HepG2 (cell line): ENCODE data around the gene RANBP2. TPM values are rescaled to one million over a fixed set of nuclear protein-coding genes. Genes with fewer than 3 reads are reported as not detected.
A peak's percentile ranks its signal among the peaks of the same experiment; 100 is the strongest.

Experiments
- CHD4 ChIP-seq: fragments of 200-600 bp; sonication (generic); IDR thresholded peaks from 2 replicates; pipeline ENCODE4 v1.7.0; 2017; ENCODE audit warnings: mild to moderate bottlenecking, low read length, borderline replicate concordance
- FIP1L1 ChIP-seq: fragments of 200-400 bp; formaldehyde crosslinking; IDR thresholded peaks from 2 replicates; pipeline ENCODE4 v1.6.1; 2018; ENCODE audit warnings: low read depth, mild to moderate bottlenecking, low read length, moderate library complexity, borderline replicate concordance; ENCODE audit not compliant: insufficient read depth
- HCFC1 ChIP-seq: fragments of 150-350 bp; IDR thresholded peaks from 2 replicates; pipeline ENCODE4 v1.6.1; 2014; ENCODE audit warnings: low read depth, low read length
- HHEX ChIP-seq: IDR thresholded peaks from 2 replicates; pipeline ENCODE4 v1.6.1; 2016; ENCODE audit warnings: control low read depth
- KDM4B ChIP-seq: sonication (generic); formaldehyde crosslinking; IDR thresholded peaks from 2 replicates; pipeline ENCODE4 v1.4.0; 2020; ENCODE audit warnings: missing genetic modification reagents
- RFXAP ChIP-seq: sonication (generic); formaldehyde crosslinking; IDR thresholded peaks from 2 replicates; pipeline ENCODE4 v1.4.0; 2020; ENCODE audit warnings: missing genetic modification reagents, borderline replicate concordance
- SIX1 ChIP-seq: sonication (generic); formaldehyde crosslinking; IDR thresholded peaks from 2 replicates; pipeline ENCODE4 v1.4.0; 2020; ENCODE audit warnings: missing genetic modification reagents, borderline replicate concordance
- ZFYVE20 ChIP-seq: sonication (generic); formaldehyde crosslinking; IDR thresholded peaks from 2 replicates; pipeline ENCODE4 v1.8.0; 2023; ENCODE audit warnings: low read depth, mild to moderate bottlenecking, moderate library complexity, missing genetic modification reagents, borderline replicate concordance
- ZNF205 ChIP-seq: IDR thresholded peaks from 2 replicates; pipeline ENCODE4 v1.6.1; 2018; ENCODE audit warnings: missing biosample characterization, missing genetic modification reagents
- ZNF564 ChIP-seq: sonication (generic); formaldehyde crosslinking; IDR thresholded peaks from 2 replicates; pipeline ENCODE4 v1.8.1; 2023; ENCODE audit warnings: mild to moderate bottlenecking, missing genetic modification reagents
- ZSCAN31 ChIP-seq: sonication (generic); formaldehyde crosslinking; IDR thresholded peaks from 2 replicates; pipeline ENCODE4 v1.5.0; 2020; ENCODE audit warnings: low read depth, mild to moderate bottlenecking, missing genetic modification reagents
- polyA plus RNA-seq, 8 experiments: library from polyadenylated mRNA; depleted of rRNA in 3 of 8; stranded (reverse) in 7 of 8; unstranded in 1 of 8; fragments of >200 nt; fragmentation: Illumina TruSeq in 4 of 8; extraction: Trizol in 4 of 8; gene quantifications; 2 replicates each; pipeline versions ENCODE4 v1.2.1 to v1.2.3, GENCODE V29; 2011 to 2016; ENCODE audit warnings: low read depth in 4 of 8, missing spikeins in 1 of 8, mixed read lengths in 1 of 8; ENCODE audit not compliant: insufficient read depth in 1 of 8
- total RNA-seq, 5 experiments: library from RNA; depleted of rRNA; stranded (reverse); fragments of >200 nt; fragmentation: Illumina TruSeq; extraction: Trizol; gene quantifications; 2 replicates each; pipeline ENCODE4 v1.2.3, GENCODE V29; 2016; ENCODE audit warnings: low read depth in 1 of 5
- TF ChIP-seq, protein P1 (sequence below), 2 experiments: sonication (generic) in 1 of 2; formaldehyde crosslinking in 1 of 2; IDR thresholded peaks; 2 replicates each; pipeline versions ENCODE4 v1.6.1 to v1.9.0; 2014 to 2022; ENCODE audit warnings: antibody characterized with exemption in 1 of 2, borderline replicate concordance in 1 of 2, inconsistent platforms in 1 of 2, low read depth in 1 of 2, missing genetic modification reagents in 1 of 2
- TF ChIP-seq, protein P2 (sequence below), 2 experiments: fragments of 450-650 bp in 1 of 2; sonication (generic) in 1 of 2; formaldehyde crosslinking; IDR thresholded peaks; 2 replicates each; pipeline versions ENCODE4 v1.5.0 to v1.8.0; 2020 to 2022; ENCODE audit warnings: mild to moderate bottlenecking in 1 of 2, missing genetic modification reagents in 1 of 2
- TF ChIP-seq, protein P3 (sequence below): sonication (generic); formaldehyde crosslinking; IDR thresholded peaks from 2 replicates; pipeline ENCODE4 v1.8.0; 2022; ENCODE audit warnings: missing genetic modification reagents, mild to moderate bottlenecking, borderline replicate concordance
- TF ChIP-seq, protein P4 (sequence below): sonication (generic); formaldehyde crosslinking; IDR thresholded peaks from 2 replicates; pipeline ENCODE4 v1.5.0; 2020; ENCODE audit warnings: missing genetic modification reagents, mild to moderate bottlenecking, borderline replicate concordance

The RANBP2 gene
- total and polyA plus RNA-seq, 2 of the 13 experiments (the other 11 are each of a cell fraction or from before 2014, with no cell fraction given) = 12.2 to 87.0 TPM

DNA sequence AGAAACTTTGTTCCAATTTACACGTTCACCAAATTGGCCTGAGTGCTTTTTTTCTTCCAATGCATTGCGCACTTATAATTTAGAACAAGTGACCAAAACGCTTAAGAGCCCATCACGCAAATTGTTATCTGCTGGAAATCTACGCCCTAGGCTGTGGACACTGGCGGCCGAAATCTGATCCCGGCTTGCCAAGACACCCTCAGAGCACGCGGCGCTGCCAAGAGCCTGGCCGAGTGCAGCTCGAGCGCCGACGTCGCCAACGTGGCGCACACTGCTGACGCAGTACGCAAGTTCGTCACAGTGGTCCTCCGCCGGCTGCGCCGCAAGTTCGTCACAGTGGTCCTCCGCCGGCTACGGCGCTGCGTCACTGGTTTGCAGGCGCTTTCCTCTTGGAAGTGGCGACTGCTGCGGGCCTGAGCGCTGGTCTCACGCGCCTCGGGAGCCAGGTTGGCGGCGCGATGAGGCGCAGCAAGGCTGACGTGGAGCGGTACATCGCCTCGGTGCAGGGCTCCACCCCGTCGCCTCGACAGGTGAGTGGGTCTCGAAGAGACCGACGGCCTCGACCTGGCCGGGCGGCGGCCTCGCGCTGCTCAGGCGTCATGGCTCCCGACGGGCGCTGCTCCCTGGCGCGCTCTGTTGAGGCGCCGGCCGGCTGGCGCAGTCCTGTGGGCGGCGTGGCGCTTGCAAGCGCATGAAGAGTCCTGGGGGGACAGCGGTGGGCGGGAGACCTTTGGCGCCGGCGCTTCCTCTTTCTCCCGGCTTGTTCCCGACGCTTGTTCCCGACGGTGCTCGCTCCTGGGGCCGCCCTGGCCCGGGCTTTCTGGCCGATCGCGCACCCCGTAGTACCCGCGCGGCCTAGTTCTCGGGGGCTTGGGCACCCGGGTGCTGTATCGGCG is at the start of gene RANBP2 (continued):
- TF ChIP-seq FIP1L1 (no peak), ZNF205 (CRISPR knock-in tag) (peak; percentile 82; the same call in 1 of the 2 replicates), RFXAP (peak; percentile 97), HHEX (CRISPR knock-in tag) (no peak), CHD4 (no peak), ZNF564 (CRISPR knock-in tag) (peak; percentile 91), ZFYVE20 (CRISPR knock-in tag) (no peak), KDM4B (CRISPR knock-in tag) (peak; percentile 98), SIX1 (CRISPR knock-in tag) (peak; percentile 92), ZSCAN31 (CRISPR knock-in tag) (peak; percentile 91), HCFC1 (peak; percentile 78)
- TF ChIP-seq, protein P1, sequence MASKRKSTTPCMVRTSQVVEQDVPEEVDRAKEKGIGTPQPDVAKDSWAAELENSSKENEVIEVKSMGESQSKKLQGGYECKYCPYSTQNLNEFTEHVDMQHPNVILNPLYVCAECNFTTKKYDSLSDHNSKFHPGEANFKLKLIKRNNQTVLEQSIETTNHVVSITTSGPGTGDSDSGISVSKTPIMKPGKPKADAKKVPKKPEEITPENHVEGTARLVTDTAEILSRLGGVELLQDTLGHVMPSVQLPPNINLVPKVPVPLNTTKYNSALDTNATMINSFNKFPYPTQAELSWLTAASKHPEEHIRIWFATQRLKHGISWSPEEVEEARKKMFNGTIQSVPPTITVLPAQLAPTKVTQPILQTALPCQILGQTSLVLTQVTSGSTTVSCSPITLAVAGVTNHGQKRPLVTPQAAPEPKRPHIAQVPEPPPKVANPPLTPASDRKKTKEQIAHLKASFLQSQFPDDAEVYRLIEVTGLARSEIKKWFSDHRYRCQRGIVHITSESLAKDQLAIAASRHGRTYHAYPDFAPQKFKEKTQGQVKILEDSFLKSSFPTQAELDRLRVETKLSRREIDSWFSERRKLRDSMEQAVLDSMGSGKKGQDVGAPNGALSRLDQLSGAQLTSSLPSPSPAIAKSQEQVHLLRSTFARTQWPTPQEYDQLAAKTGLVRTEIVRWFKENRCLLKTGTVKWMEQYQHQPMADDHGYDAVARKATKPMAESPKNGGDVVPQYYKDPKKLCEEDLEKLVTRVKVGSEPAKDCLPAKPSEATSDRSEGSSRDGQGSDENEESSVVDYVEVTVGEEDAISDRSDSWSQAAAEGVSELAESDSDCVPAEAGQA (IDR thresholded peaks at IDR 0.05; ENCODE audit: low read depth) = peak; percentile 100
- TF ChIP-seq, protein P1 (CRISPR knock-in tag; IDR thresholded peaks at IDR 0.05; ENCODE audit: borderline replicate concordance) = peak; percentile 78; the same call in 1 of the 2 replicates
- TF ChIP-seq, protein P2, sequence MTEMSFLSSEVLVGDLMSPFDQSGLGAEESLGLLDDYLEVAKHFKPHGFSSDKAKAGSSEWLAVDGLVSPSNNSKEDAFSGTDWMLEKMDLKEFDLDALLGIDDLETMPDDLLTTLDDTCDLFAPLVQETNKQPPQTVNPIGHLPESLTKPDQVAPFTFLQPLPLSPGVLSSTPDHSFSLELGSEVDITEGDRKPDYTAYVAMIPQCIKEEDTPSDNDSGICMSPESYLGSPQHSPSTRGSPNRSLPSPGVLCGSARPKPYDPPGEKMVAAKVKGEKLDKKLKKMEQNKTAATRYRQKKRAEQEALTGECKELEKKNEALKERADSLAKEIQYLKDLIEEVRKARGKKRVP (CRISPR knock-in tag; IDR thresholded peaks at IDR 0.05) = peak in 1 of 2 experiments; percentile 84; a peak in 2 of 4 replicates
- TF ChIP-seq, protein P3, sequence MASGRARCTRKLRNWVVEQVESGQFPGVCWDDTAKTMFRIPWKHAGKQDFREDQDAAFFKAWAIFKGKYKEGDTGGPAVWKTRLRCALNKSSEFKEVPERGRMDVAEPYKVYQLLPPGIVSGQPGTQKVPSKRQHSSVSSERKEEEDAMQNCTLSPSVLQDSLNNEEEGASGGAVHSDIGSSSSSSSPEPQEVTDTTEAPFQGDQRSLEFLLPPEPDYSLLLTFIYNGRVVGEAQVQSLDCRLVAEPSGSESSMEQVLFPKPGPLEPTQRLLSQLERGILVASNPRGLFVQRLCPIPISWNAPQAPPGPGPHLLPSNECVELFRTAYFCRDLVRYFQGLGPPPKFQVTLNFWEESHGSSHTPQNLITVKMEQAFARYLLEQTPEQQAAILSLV = peak; percentile 100
- TF ChIP-seq, protein P4, sequence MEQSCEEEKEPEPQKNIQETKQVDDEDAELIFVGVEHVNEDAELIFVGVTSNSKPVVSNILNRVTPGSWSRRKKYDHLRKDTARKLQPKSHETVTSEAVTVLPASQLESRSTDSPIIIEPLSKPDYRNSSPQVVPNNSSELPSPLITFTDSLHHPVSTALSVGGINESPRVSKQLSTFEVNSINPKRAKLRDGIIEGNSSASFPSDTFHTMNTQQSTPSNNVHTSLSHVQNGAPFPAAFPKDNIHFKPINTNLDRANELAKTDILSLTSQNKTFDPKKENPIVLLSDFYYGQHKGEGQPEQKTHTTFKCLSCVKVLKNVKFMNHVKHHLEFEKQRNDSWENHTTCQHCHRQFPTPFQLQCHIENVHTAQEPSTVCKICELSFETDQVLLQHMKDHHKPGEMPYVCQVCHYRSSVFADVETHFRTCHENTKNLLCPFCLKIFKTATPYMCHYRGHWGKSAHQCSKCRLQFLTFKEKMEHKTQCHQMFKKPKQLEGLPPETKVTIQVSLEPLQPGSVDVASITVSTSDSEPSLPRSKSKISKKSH (CRISPR knock-in tag) = peak; percentile 96
